Measurements from ENCODE around the gene TMEM175.
"Not testable (repeated sequence)": the region's sequence is repeated elsewhere in the genome, so short reads cannot be mapped to it uniquely, and the experiment has no call there.

Gene TMEM175

GRCh38 chr4:915041-915474 lies 17.2 kb upstream of the TMEM175 start:
- TF ChIP-seq POLR2A (IDR thresholded peaks at IDR 0.05; ENCODE audit: low read depth, low read length), result no peak
- no peak for FAIRE-seq
- no peak for DNase-seq (ENCODE audit: insufficient read length, low spot score)

- no peak for TF ChIP-seq POLR2A (IDR thresholded peaks at IDR 0.05; ENCODE audit: low read depth, low read length)
- FAIRE-seq (no peak), DNase-seq (ENCODE audit: insufficient read length, low spot score) (no peak)
These were observed 16.7 kb upstream of the TMEM175 start for GRCh38 chr4:915595-915994.

DNA sequence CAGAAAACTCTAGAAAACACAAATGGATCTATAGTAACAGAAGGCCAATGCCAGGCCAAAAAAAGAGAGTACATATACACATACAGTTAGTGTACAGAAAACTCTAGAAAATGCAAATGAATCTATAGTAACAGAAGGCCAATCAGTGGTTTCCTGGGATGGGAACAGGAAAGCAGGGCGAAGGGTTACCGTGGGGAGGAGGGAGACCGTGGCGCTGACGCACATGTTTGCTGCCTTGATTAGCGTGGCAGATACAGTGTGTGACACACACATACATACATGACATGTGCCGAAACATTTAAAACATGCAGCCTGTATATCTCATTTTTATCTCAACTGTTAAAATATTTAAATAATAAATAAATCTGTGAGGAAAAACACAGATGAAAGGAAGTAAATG lies 14.8 kb upstream of the TMEM175 start:
- DNase-seq (ENCODE audit: insufficient read length, low spot score), result no peak
- no peak for FAIRE-seq
- no peak for TF ChIP-seq POLR2A (IDR thresholded peaks at IDR 0.05; ENCODE audit: low read depth, low read length)

- TF ChIP-seq POLR2A (IDR thresholded peaks at IDR 0.05; ENCODE audit: low read depth, low read length), result no peak
- DNase-seq (ENCODE audit: insufficient read length, low spot score), result no peak
- FAIRE-seq, result no peak
These were observed 14.3 kb upstream of the TMEM175 start for GRCh38 chr4:917992-918391.

DNA sequence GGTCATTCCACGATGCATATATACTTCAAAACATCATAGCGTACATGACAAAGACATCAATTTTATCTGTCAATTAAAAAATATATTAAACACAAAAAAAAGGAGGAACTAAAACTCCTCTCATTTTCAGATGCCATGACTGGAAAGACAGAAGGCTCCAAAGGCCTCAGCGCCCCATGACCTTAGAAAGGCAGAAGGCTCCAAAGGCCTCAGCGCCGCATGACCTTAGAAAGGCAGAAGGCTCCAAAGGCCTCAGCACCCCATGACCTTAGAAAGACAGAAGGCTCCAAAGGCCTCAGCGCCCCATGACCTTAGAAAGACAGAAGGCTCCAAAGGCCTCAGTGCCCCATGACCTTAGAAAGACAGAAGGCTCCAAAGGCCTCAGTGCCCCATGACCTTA lies 13.7 kb upstream of the TMEM175 start:
- FAIRE-seq; DNase-seq (ENCODE audit: insufficient read length, low spot score): not testable (repeated sequence)

DNA sequence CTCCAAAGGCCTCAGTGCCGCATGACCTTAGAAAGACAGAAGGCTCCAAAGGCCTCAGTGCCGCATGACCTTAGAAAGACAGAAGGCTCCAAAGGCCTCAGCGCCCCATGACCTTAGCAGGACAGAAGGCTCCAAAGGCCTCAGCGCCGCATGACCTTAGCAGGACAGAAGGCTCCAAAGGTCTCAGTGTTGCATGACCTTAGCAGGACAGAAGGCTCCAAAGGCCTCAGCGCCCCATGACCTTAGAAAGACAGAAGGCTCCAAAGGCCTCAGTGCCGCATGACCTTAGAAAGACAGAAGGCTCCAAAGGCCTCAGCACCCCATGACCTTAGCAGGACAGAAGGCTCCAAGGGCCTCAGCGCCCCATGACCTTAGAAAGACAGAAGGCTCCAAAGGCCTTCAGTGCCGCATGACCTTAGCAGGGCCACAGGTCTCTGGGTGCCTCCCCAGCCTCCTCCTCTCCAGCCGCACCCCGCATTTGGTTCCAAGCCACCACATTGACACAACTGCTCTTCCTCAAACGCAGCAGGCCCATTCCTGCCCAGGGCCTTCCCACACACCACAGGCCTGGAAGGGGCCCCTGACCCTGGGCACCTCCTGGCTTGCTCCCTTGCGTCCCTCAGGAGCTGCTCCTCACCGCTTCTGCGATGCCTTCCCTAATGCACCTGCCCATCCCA lies 13.1 kb upstream of the TMEM175 start:
- DNase-seq (ENCODE audit: insufficient read length, low spot score); FAIRE-seq: not testable (repeated sequence)

- DNase-seq (ENCODE audit: insufficient read length, low spot score) (no peak), FAIRE-seq (no peak)
- no peak for TF ChIP-seq POLR2A (IDR thresholded peaks at IDR 0.05; ENCODE audit: low read depth, low read length)
These were observed 10.4 kb upstream of the TMEM175 start for GRCh38 chr4:921830-922331.

GRCh38 chr4:924107-925096 lies 7.9 kb upstream of the TMEM175 start:
- DNase-seq (ENCODE audit: insufficient read length, low spot score), result no peak
- no peak for TF ChIP-seq POLR2A (IDR thresholded peaks at IDR 0.05; ENCODE audit: low read depth, low read length)
- FAIRE-seq, result no peak

- FAIRE-seq (no peak), DNase-seq (ENCODE audit: insufficient read length, low spot score) (no peak)
- no peak for TF ChIP-seq POLR2A (IDR thresholded peaks at IDR 0.05; ENCODE audit: low read depth, low read length)
These were observed 7.1 kb upstream of the TMEM175 start for GRCh38 chr4:925171-925570.

DNA sequence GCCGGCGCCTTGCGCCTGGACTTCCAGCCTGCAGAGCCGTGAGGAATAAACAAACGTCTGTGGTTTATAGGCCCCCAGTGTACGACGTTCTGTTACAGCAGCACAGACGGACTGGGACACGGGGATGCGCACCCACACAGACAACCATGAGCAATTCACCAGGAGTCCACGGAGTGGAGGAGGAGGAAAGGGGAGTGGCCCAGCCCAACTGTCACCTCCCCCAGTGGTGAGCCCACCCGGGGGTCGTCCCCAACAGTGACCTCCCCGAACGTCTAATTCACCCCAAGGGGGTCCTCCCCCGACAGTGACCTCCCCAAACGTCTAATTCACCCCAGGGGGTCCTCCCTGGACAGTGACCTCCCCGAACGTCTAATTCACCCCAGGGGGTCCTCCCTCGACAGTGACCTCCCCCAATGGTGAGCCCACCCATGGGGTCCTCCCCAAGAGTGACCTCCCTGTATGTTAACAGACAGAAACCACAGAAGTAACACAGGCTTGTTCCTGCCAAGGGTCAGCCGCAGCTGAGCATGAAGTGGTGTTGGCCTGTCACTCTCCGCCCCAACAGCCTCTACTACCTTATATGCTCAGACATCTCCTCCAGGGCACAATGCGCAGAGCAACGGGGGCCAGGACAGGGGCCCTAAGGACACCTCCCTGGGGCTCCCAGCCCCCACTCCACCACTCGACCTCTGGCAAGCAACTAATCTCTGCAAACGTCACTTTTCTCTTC lies 6.3 kb upstream of the TMEM175 start:
- FAIRE-seq (no peak), DNase-seq (ENCODE audit: insufficient read length, low spot score) (no peak)
- no peak for TF ChIP-seq POLR2A (IDR thresholded peaks at IDR 0.05; ENCODE audit: low read depth, low read length)

DNA sequence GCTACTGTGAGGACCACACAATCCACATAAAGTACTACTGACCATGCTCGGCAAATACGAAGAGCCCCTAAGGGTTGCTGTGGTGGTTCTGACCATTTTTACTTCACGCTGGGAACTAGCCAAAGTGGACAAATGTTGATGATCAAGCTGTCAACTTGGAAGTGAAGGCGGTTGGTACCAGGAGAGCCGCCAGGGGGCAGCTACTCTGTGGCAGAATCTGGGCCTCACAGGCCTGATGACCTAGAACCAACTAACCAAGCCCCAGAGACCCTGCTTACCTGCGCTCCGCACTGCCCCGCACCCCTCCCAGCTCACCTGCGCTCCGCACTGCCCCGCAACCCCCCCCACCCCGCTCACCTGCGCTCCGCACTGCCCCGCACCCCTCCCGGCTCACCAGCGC lies 5.7 kb upstream of the TMEM175 start:
- no peak for DNase-seq (ENCODE audit: insufficient read length, low spot score)
- TF ChIP-seq POLR2A (IDR thresholded peaks at IDR 0.05; ENCODE audit: low read depth, low read length), result no peak
- FAIRE-seq, result no peak

DNA sequence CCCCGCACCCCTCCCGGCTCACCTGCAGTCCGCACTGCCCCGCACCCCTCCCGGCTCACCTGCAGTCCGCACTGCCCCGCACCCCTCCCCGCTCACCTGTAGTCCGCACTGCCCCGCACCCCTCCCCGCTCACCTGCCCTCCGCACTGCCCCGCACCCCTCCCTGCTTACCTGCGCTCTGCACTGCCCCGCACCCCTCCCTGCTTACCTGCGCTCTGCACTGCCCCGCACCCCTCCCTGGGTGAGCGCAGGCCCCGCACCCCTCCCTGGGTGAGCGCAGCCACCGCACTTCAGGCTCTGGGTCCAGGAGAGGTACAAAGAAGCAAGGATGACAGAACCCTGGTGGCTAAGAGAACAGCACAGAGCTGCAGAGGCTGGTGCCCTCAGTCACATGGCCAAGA lies 4.7 kb upstream of the TMEM175 start:
- FAIRE-seq; DNase-seq (ENCODE audit: insufficient read length, low spot score): not testable (repeated sequence)

DNA sequence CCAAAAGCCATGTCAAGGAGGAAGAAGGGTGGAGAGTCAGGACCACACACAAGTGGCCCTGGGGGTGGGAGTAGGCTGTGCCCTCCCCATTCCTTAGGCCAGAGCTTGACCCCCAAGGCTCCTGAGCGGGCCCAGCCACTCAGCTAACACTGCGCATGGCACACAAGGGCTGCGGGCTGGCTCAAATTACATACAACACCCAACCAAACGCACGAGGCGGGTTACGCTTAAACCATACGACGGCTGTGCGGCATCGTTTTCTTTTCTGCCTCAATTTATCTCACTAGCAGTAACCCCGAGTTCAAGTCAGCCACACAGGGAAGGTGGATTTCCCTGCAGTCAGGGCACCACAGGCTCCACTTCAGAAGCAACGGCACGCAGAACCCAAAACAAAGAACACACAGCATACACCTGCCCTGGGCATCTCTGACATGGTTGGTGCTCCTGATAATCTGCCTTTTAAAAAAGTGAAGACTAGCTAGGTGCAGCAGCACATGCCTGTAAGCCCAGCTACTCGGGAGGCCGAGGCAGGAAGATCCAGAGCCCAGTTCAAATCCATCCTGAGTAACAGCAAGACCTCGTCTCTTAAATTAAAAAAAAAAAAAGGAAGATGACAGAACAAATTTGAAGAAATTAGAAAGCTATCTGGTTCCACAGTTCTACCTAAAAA lies 3.0 kb upstream of the TMEM175 start:
- DNase-seq (ENCODE audit: insufficient read length, low spot score), result no peak
- no peak for TF ChIP-seq POLR2A (IDR thresholded peaks at IDR 0.05; ENCODE audit: low read depth, low read length)
- no peak for FAIRE-seq

Measured in H54 (cell line).